Epidermal melanocyte (primary cell): ENCODE data around the gene LHX2.

Experiments
- DNase-seq: peaks from one replicate; pipeline ENCODE4 v3.0.0; 2011; ENCODE audit warnings: low spot score; ENCODE audit not compliant: insufficient read length

LHX2 gene

GRCh38 chr9:123999661-124000060, 11.9 kb upstream of the LHX2 start:
- DNase-seq, result no peak

GRCh38 chr9:124000161-124000783, 11.3 kb upstream of the LHX2 start:
- DNase-seq, result no peak

GRCh38 chr9:124000784-124001457, 10.6 kb upstream of the LHX2 start:
- DNase-seq, result no peak

- DNase-seq, result no peak
Observed at GRCh38 chr9:124001458-124001799, 10.1 kb upstream of the LHX2 start.

- DNase-seq, result no peak
Observed at GRCh38 chr9:124001866-124002525, 9.6 kb upstream of the LHX2 start.

- no peak for DNase-seq
Observed at GRCh38 chr9:124003636-124004349, 7.8 kb upstream of the LHX2 start.

- no peak for DNase-seq
Observed at GRCh38 chr9:124004593-124004992, 7.0 kb upstream of the LHX2 start.

- no peak for DNase-seq
Observed at GRCh38 chr9:124005029-124005771, 6.4 kb upstream of the LHX2 start.

GRCh38 chr9:124006448-124007361, 4.9 kb upstream of the LHX2 start:
- DNase-seq, result no peak

- DNase-seq, result no peak
Observed at GRCh38 chr9:124007565-124008302, 3.8 kb upstream of the LHX2 start.

- no peak for DNase-seq
Observed at GRCh38 chr9:124008303-124008693, 3.3 kb upstream of the LHX2 start.

GRCh38 chr9:124008694-124009530, 2.7 kb upstream of the LHX2 start:
- DNase-seq, result no peak

GRCh38 chr9:124009531-124010217, 1.9 kb upstream of the LHX2 start:
- no peak for DNase-seq

- DNase-seq, result no peak
Observed at GRCh38 chr9:124010303-124010664, 1.3 kb upstream of the LHX2 start.

- DNase-seq, result no peak
Observed at GRCh38 chr9:124010665-124011321, 775 bp upstream of the LHX2 start.

- no peak for DNase-seq
Observed at GRCh38 chr9:124012368-124013301, 1.1 kb downstream of the LHX2 start.
